Hepatocyte (in vitro differentiated cells): Measurements from ENCODE around the gene FAM83F. TPM values are rescaled to one million over a fixed set of nuclear protein-coding genes. Genes with fewer than 3 reads are reported as not detected.

Experiments
- DNase-seq: peaks from one replicate; pipeline ENCODE4 v3.0.0-alpha.2; 2016; ENCODE audit warnings: low spot score
- H2AFZ ChIP-seq: fragments of 200-600 bp; sonication (generic); 2 replicates; pipeline ENCODE4 v1.6.0; 2016; ENCODE audit warnings: antibody characterized with exemption, mild to moderate bottlenecking
- H3K27ac ChIP-seq: fragments of 200-600 bp; sonication (generic); 2 replicates; pipeline ENCODE4 v1.5.1; 2016; ENCODE audit warnings: mild to moderate bottlenecking
- H3K27me3 ChIP-seq: fragments of 200-600 bp; sonication (generic); 2 replicates; pipeline ENCODE4 v1.6.1; 2016
- H3K36me3 ChIP-seq: fragments of 200-600 bp; sonication (generic); replicated peaks from 2 replicates; pipeline ENCODE4 v1.5.1; 2016; ENCODE audit warnings: low read depth; ENCODE audit not compliant: insufficient read depth
- H3K4me1 ChIP-seq: fragments of 200-600 bp; sonication (generic); 2 replicates; pipeline ENCODE4 v1.5.1; 2016; ENCODE audit warnings: mild to moderate bottlenecking, moderate library complexity; ENCODE audit not compliant: insufficient read depth
- H3K4me2 ChIP-seq: fragments of 200-600 bp; sonication (generic); 2 replicates; pipeline ENCODE4 v1.6.0; 2016
- H3K4me3 ChIP-seq: fragments of 200-600 bp; sonication (generic); 2 replicates; pipeline ENCODE4 v1.5.1; 2016; ENCODE audit warnings: mild to moderate bottlenecking
- H3K79me2 ChIP-seq: fragments of 200-600 bp; sonication (generic); 2 replicates; pipeline ENCODE4 v1.6.0; 2017; ENCODE audit warnings: mild to moderate bottlenecking
- H3K9me2 ChIP-seq: fragments of 200-600 bp; sonication (generic); replicated peaks from 2 replicates; pipeline ENCODE4 v1.6.0; 2017; ENCODE audit warnings: mild to moderate bottlenecking; ENCODE audit not compliant: insufficient read depth
- H3K9me3 ChIP-seq: fragments of 200-600 bp; sonication (generic); 2 replicates; pipeline ENCODE4 v1.5.1; 2016; ENCODE audit warnings: low read depth, mild to moderate bottlenecking
- H4K20me1 ChIP-seq: fragments of 200-600 bp; sonication (generic); 2 replicates; pipeline ENCODE4 v1.6.0; 2016; ENCODE audit warnings: mild to moderate bottlenecking; ENCODE audit not compliant: insufficient read depth, poor library complexity, severe bottlenecking
- EZH2 ChIP-seq: fragments of 200-600 bp; sonication (generic); IDR thresholded peaks from 2 replicates; pipeline ENCODE4 v1.6.1; 2016; ENCODE audit warnings: antibody characterized with exemption, mild to moderate bottlenecking, borderline replicate concordance
- EZH2phosphoT487 ChIP-seq: fragments of 200-600 bp; sonication (generic); IDR thresholded peaks from one replicate; pipeline ENCODE4 v1.6.1; 2018; ENCODE audit warnings: antibody characterized with exemption, mild to moderate bottlenecking, low read depth, moderate library complexity; ENCODE audit not compliant: unreplicated experiment, severe bottlenecking
- WGBS: methylation state at CpG from one replicate; pipeline ENCODE4 v1.1.6; 2016; ENCODE audit warnings: low lambda C conversion rate; ENCODE audit errors: missing lambda C conversion rate; 5-methylcytosine and 5-hydroxymethylcytosine counted together
- polyA plus RNA-seq: library from polyadenylated mRNA; unstranded; fragments of >200 nt; fragmentation: Nextera tagmentation; extraction: Ambion mirVana; gene quantifications from 2 replicates; pipeline ENCODE4 v1.2.1, GENCODE V29; 2016
- total RNA-seq: library from RNA; depleted of rRNA; stranded (reverse); fragments of >200 nt; gene quantifications from 2 replicates; pipeline ENCODE4 v1.2.3, GENCODE V29; 2014
- TF ChIP-seq, protein P1 (sequence below): fragments of 200-600 bp; sonication (generic); IDR thresholded peaks from 2 replicates; pipeline ENCODE4 v1.5.1; 2016; ENCODE audit warnings: antibody characterized with exemption, mild to moderate bottlenecking; ENCODE audit not compliant: poor library complexity

The FAM83F gene
- total and polyA plus RNA-seq, 2 experiments from 2014 or later = 10.8 to 12.8 TPM

DNA sequence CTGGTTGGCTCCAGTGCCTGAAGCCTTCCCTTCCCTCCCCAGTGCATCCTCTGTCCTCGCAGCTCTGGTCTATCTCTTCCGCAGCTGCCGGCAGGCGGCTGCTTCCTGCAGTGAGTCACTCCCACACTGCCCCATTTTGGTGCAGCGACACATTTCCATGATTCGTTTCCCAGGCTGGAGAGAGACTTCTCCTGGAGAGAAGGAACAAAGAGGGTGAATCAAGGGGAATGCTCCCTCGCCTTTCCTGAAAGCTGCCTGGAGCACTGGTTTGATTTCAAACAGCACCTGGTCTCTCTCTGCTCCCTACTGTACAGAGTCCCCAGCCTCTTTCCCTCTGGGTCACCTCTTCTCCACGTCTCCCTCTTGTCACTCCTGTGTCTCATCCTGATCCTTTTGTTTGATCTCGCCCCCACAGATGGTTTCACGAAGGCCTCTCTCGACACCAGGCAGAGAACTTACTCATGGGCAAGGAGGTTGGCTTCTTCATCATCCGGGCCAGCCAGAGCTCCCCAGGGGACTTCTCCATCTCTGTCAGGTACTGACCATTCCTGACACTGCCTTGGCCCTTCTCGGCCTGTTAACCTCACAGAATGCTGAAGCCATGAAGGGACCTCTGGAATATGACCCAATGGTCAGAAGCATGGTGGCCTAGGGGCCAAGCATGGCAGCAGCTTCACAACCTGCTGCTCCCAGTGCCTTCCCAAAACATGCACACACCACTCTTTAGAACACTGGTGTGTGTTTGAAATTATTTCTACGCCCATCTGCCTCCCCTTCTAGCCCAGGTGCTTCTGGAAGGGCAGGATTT is 34.9 kb upstream of the FAM83F start, which contains the start of gene TMA7B:
Gene TMA7B (plus strand): TSS at position 758 of the 808 bp plus-strand sequence. CDS start 3,978 bp downstream, outside the sequence.
- Histone ChIP-seq H3K79me2 (no peaks in the 10 kb centered on the region), H3K27me3 (no peaks in the 10 kb centered on the region), H3K9me3 (no peaks in the 10 kb centered on the region), H3K4me1 (no peaks in the 10 kb centered on the region), H3K36me3 (no peaks in the 10 kb centered on the region), H3K27ac (peak within 1 kb of the TSS; percentile 18), H3K4me3 (no peak within 1 kb of the TSS), H3K4me2 (no peak within 1 kb of the TSS), H3K9me2 (no peaks in the 10 kb centered on the region), H2AFZ (no peak within 1 kb of the TSS), H4K20me1 (no peaks in the 10 kb centered on the region)
- peak; percentile 68 for DNase-seq
- TF ChIP-seq EZH2phosphoT487 (no peak), EZH2 (no peak)
- TF ChIP-seq, protein P1, sequence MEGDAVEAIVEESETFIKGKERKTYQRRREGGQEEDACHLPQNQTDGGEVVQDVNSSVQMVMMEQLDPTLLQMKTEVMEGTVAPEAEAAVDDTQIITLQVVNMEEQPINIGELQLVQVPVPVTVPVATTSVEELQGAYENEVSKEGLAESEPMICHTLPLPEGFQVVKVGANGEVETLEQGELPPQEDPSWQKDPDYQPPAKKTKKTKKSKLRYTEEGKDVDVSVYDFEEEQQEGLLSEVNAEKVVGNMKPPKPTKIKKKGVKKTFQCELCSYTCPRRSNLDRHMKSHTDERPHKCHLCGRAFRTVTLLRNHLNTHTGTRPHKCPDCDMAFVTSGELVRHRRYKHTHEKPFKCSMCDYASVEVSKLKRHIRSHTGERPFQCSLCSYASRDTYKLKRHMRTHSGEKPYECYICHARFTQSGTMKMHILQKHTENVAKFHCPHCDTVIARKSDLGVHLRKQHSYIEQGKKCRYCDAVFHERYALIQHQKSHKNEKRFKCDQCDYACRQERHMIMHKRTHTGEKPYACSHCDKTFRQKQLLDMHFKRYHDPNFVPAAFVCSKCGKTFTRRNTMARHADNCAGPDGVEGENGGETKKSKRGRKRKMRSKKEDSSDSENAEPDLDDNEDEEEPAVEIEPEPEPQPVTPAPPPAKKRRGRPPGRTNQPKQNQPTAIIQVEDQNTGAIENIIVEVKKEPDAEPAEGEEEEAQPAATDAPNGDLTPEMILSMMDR = peak; percentile 8
- WGBS = 51% methylated on average over 14 of the region's 14 CpGs

DNA sequence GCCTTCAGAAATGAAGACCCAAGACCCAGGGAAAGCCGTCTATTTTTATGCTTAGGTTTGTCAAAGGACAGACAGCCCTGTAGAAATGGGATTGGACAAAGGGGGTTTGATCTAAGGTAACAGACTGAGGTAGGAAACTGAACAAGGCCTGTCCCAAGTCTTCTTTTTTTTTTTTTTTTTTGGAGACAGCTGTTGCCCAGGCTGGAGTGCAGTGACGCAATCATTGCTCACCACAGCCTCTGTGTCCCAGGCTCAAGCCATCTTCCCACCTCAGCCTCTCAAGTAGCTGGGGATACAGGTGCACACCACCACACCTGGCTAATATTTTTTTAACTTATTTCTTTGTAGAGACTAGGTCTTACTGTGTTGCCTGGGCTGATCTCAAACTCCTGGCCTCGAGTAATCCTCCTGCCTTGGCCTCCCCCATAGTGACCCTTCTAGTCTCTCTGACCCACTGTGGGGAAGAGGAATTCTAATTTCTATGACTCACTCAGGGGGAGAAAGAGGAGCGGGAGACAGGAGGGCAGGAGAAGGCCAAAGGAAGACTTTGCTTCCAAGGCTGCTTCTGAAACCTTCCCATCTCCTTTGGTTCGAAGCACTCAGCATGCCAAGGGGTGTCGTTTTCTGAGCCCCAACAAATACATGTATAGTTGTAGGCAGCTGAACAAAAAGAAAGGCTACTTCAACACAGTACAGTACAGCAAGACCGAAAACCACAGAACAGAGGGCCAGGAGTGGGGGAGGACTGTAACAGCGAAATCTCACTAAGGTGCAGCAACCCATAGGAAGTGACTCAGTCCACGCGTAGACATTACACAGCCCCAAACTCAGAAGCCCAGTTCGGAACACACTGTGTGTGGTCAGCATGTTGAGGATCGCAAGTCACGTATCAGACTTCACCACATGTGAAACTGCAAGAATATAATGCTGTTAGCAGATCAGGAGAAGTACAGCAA is 33.7 kb upstream of the FAM83F start:
- Histone ChIP-seq H3K4me1 (no peaks in the 10 kb centered on the region), H3K27ac (peak overlapping the region; percentile 40), H3K36me3 (no peaks in the 10 kb centered on the region), H3K4me2 (no peak overlapping the region), H3K27me3 (no peaks in the 10 kb centered on the region), H2AFZ (no peak overlapping the region), H3K9me2 (no peaks in the 10 kb centered on the region), H3K79me2 (no peaks in the 10 kb centered on the region), H3K4me3 (no peak overlapping the region), H4K20me1 (no peaks in the 10 kb centered on the region), H3K9me3 (no peaks in the 10 kb centered on the region)
- DNase-seq = peak; percentile 27
- 73% methylated on average over 13 of the region's 13 CpGs for WGBS
- TF ChIP-seq, protein P1 = no peak
- no peak for TF ChIP-seq EZH2
- no peak for TF ChIP-seq EZH2phosphoT487

DNA sequence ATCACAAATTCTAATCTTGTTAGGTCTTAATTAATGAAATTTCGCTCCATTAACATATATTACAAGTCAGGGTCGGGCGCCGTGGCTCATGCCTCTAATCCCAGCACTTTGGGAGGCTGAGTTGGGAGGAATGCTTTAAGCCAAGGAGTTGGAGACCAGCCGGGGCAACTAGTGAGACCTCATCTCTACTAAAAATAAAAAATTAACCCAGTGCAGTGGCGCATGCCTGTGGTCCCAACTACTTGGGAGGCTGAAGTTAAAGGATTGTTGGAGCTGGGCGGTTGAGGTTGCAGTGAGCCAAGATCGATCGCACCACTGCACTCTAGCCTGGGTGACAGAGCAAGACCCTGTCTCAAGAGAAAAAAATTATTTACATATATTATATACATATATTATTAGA is 32.7 kb upstream of the FAM83F start:
- peak overlapping the region; percentile 40 for H3K27ac ChIP-seq
- no peaks in the 10 kb centered on the region for H3K36me3 ChIP-seq
- H3K4me3 ChIP-seq = no peak overlapping the region
- no peaks in the 10 kb centered on the region for H3K27me3 ChIP-seq
- H2AFZ ChIP-seq = no peak overlapping the region
- H3K79me2 ChIP-seq = no peaks in the 10 kb centered on the region
- TF ChIP-seq, protein P1 = no peak
- TF ChIP-seq EZH2 = no peak
- no peak for TF ChIP-seq EZH2phosphoT487
- H3K4me1 ChIP-seq = peaks cover 8% of the 10 kb centered on the region
- no peaks in the 10 kb centered on the region for H4K20me1 ChIP-seq
- no peak for DNase-seq
- 84% methylated on average over 9 of the region's 9 CpGs for WGBS
- H3K9me3 ChIP-seq = no peaks in the 10 kb centered on the region
- no peak overlapping the region for H3K4me2 ChIP-seq
- H3K9me2 ChIP-seq = no peaks in the 10 kb centered on the region
